ENCODE data around the gene DACH1.

DACH1 gene

DNA sequence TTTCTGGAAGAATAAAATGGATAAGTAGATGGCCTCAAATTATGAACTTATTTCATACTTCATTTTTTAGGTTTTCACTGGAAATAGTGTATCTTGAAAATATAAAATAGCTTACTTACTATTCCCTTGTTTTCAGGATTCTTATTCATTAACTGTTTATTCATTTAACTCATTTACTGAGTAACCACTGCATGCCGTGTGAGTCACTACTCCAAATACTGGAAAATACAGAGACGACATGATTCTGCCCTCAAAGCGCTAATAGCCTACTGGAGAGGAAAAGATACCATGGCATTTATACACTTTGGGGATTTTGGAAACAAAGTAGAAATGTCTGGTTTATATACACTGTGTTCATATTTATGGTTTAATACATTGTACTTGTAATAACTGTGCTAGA lies 270.9 kb downstream of the DACH1 start:
- no peaks in the 10 kb centered on the region for H3K36me3 ChIP-seq
- DNase-seq: no peak
- no peaks in the 10 kb centered on the region for H3K27me3 ChIP-seq
- no peak overlapping the region for H3K4me3 ChIP-seq (ENCODE audit: low read depth, low read length)
- TF ChIP-seq, protein P1, sequence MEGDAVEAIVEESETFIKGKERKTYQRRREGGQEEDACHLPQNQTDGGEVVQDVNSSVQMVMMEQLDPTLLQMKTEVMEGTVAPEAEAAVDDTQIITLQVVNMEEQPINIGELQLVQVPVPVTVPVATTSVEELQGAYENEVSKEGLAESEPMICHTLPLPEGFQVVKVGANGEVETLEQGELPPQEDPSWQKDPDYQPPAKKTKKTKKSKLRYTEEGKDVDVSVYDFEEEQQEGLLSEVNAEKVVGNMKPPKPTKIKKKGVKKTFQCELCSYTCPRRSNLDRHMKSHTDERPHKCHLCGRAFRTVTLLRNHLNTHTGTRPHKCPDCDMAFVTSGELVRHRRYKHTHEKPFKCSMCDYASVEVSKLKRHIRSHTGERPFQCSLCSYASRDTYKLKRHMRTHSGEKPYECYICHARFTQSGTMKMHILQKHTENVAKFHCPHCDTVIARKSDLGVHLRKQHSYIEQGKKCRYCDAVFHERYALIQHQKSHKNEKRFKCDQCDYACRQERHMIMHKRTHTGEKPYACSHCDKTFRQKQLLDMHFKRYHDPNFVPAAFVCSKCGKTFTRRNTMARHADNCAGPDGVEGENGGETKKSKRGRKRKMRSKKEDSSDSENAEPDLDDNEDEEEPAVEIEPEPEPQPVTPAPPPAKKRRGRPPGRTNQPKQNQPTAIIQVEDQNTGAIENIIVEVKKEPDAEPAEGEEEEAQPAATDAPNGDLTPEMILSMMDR (IDR thresholded peaks at IDR 0.05; ENCODE audit: low read depth, low read length): no peak
- no peaks in the 10 kb centered on the region for H3K9me3 ChIP-seq
- no peaks in the 10 kb centered on the region for H3K4me1 ChIP-seq

DNA sequence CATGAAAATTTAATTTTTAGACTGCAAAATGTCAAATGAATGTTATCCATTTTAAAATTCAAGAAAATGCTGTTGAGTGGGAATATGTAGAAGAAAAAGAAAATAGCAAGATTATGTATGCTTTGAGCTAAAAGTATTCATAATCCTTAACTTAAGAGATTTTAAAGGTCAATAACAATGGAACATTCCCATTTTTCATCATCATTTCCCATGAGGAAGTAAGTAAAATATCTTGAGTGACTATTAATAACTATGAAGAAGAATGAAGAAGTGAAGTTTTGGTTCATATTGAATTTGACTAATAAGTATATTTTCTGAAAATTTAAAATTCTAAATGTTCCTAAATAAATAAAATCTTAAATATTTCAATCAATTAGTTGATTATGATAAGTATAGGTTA lies 273.4 kb downstream of the DACH1 start:
- TF ChIP-seq, protein P1 (IDR thresholded peaks at IDR 0.05; ENCODE audit: low read depth, low read length): no peak

GRCh38 chr13:71591374-71591773 lies 275.6 kb downstream of the DACH1 start:
- no peaks in the 10 kb centered on the region for H3K9me3 ChIP-seq
- DNase-seq: no peak

More for the DNA sequence above, 273.4 kb downstream of the DACH1 start:
- peaks cover 3% of the 10 kb centered on the region; the same call in 1 of the 2 replicates for H3K4me1 ChIP-seq
- H3K9me3 ChIP-seq: no peaks in the 10 kb centered on the region
- H3K27me3 ChIP-seq: no peaks in the 10 kb centered on the region
- no peak for DNase-seq
- no peak overlapping the region for H3K4me3 ChIP-seq (ENCODE audit: low read depth, low read length)
- no peaks in the 10 kb centered on the region for H3K36me3 ChIP-seq

DNA sequence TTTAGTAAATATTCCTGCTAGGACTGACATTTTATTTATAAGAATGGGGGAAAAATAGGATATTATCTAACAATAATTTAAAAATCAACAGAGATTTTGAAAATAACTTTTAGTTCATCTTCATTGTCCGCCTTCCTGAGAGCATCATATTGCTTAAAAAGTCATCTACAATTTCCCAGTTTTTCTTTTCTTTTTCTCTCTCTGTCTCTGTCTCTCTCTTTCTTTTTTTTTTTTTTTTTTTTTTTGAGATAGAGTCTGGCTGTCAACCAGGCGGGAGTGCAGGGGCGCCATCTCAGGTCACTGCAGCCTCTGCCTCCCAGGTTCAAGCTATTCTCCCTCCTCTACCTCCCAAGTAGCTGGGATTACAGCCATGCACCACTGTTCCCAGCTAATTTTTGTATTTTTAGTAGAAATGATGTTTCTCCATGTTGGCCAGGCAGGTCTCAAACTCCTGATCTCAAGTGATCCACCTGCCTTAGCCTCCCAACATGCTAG lies 276.3 kb downstream of the DACH1 start:
- TF ChIP-seq, protein P1 (IDR thresholded peaks at IDR 0.05; ENCODE audit: low read depth, low read length): no peak
- peaks cover 3% of the 10 kb centered on the region; the same call in 1 of the 2 replicates for H3K4me1 ChIP-seq
- DNase-seq: no peak
- no peaks in the 10 kb centered on the region for H3K9me3 ChIP-seq
- H3K36me3 ChIP-seq: no peaks in the 10 kb centered on the region
- no peak overlapping the region for H3K4me3 ChIP-seq (ENCODE audit: low read depth, low read length)
- no peaks in the 10 kb centered on the region for H3K27me3 ChIP-seq

More at GRCh38 chr13:71591374-71591773, 275.6 kb downstream of the DACH1 start:
- Histone ChIP-seq H3K4me1 (peaks cover 3% of the 10 kb centered on the region; the same call in 1 of the 2 replicates), H3K27me3 (no peaks in the 10 kb centered on the region), H3K36me3 (no peaks in the 10 kb centered on the region), H3K4me3 (ENCODE audit: low read depth, low read length) (no peak overlapping the region)
- TF ChIP-seq, protein P1 (IDR thresholded peaks at IDR 0.05; ENCODE audit: low read depth, low read length): no peak

DNA sequence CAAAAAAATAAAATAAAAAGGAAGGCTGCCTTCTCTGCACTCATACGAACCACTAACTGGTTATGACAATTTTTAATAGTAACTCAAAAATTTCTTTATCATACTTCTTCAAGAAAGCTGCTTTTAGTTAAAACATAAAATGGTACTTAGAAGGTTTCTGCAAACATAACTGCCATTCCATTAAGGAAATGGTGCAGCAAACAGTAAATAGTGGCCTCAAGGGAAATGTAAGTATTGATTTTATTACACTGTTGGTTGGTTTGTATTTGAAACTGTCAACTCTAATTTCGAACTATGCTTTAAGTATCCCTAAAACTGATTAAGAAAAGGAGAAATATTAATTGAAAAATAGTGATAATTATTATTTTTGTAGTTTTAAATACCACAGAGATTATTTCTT lies 278.0 kb downstream of the DACH1 start:
- DNase-seq: no peak
- H3K36me3 ChIP-seq: no peaks in the 10 kb centered on the region
- H3K4me1 ChIP-seq: peaks cover 3% of the 10 kb centered on the region; the same call in 1 of the 2 replicates
- no peaks in the 10 kb centered on the region for H3K27me3 ChIP-seq
- no peak overlapping the region for H3K4me3 ChIP-seq (ENCODE audit: low read depth, low read length)
- TF ChIP-seq, protein P1 (IDR thresholded peaks at IDR 0.05; ENCODE audit: low read depth, low read length): no peak
- H3K9me3 ChIP-seq: no peaks in the 10 kb centered on the region

DNA sequence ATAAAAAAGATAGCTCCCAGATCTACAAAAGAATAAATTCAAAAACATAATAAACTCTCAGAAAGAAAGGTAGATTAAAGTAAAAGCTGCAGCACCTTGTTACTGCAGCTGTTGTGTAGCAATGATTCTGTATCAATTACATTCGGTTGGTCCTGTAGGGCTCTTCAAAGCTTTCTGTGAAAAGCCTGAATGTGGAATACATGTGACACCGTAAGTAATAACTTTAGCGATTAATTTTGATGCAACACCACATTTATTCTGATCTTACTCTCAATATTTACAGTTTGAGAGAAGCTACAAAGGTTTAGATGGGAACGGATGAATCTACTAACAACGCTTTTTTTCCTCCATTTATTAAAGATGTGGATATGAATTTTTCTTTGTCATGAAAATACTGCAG lies 279.2 kb downstream of the DACH1 start:
- Histone ChIP-seq H3K36me3 (no peaks in the 10 kb centered on the region), H3K9me3 (no peaks in the 10 kb centered on the region)
- TF ChIP-seq, protein P1 (IDR thresholded peaks at IDR 0.05; ENCODE audit: low read depth, low read length): no peak

More for the DNA sequence above, 279.2 kb downstream of the DACH1 start:
- no peak for DNase-seq
- Histone ChIP-seq H3K27me3 (no peaks in the 10 kb centered on the region), H3K4me3 (ENCODE audit: low read depth, low read length) (no peak overlapping the region), H3K4me1 (peaks cover 3% of the 10 kb centered on the region; the same call in 1 of the 2 replicates)
